GM20431 (cell line): Measurements from ENCODE around the gene CLEC12A.
"Not testable (repeated sequence)": the region's sequence is repeated elsewhere in the genome, so short reads cannot be mapped to it uniquely, and the experiment has no call there.

Source experiments
- in situ Hi-C: fragments of 300-500 bp; cut with MseI, MboI; formaldehyde crosslinking; loops from one replicate; pipeline ENCODE4 v1.15.0; 2020; ENCODE audit warnings: low sequenced_read_pairs; ENCODE audit not compliant: unreplicated experiment

The CLEC12A gene

GRCh38 chr12:9961106-9961505 is 10.1 kb upstream of the CLEC12A start:
- in situ Hi-C loops: no loop called here

GRCh38 chr12:9961901-9962300 is 9.3 kb upstream of the CLEC12A start:
- in situ Hi-C loops: no loop called here

- in situ Hi-C loops: no loop called here
Measured at GRCh38 chr12:9969673-9970072, 1.5 kb upstream of the CLEC12A start.

DNA sequence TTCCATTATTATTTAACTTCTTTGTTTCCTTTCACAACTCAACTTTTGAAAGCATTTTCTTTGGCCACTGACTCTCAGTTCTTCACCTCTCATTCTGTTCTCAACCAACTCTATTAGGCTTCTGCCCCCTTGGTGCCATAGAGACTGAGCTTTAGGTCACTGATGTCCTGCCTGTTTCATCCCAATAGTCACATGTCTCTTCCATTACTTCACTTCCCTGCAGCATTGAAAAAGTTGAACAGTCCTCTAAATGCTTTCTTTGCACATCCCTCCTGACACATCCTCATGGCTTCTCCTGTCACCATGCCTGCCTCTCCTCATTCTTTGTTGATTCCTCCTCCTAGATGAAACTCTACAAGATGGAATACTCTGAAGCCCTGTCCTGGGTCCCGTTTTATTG is 2.7 kb downstream of the CLEC12A start:
- in situ Hi-C loops: no loop called here

DNA sequence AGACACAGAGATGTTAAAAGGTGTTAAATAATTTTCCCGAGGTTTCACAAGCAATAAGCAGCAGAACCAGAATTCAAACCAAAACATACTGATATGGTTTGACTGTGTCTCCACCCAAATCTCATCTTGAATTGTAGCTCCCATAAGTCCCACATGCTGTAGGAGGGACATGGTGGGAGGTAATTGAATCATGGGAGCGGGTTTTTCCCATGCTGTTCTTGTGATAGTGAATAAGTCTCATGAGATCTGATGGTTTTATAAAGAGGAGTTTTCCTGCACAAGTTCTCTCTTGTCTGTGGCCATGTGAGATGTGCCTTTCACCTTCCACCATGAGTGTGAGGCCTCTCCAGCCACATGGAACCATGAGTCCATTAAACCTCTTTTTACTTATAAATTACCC is 3.5 kb downstream of the CLEC12A start:
- in situ Hi-C loops: not testable (repeated sequence)

GRCh38 chr12:9975614-9976013 is 4.4 kb downstream of the CLEC12A start:
- in situ Hi-C loops: no loop called here

DNA sequence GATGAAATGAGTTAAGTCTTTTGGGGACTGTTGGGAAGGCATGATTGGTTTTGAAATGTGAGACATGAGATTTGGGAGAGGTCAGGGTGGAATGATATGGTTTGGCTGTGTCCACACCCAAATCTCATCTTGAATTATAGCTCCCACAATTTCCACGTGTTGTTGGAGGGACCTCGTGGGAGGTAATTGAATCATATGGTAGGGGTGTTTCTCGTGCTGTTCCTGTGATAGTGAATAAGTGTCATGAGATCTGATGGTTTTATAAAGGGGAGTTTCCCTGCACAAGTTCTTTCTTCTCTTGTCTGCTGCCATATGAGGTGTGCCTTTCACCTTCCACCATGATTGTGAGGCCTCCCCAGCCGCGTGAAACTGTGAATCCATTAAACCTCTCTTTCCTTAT is 5.4 kb downstream of the CLEC12A start:
- in situ Hi-C loops: not testable (repeated sequence)

DNA sequence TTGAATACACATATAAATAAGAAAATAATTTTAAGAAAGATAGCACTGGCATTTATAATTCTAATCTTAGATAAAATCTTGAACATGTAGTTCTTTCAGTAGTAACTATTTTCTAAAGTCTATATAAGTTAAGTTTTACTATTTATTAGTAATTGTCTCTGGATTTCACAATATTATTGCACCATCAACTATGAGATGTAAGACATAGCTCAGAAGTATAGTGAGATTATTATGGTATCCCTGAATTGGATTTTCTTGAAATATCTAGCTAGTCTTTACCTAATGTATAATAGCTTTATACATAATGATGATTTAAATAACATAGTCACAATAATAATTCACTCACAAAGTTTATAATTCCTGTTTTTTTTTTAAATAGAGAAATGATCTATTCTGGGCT is 6.7 kb downstream of the CLEC12A start:
- in situ Hi-C loops: no loop called here

DNA sequence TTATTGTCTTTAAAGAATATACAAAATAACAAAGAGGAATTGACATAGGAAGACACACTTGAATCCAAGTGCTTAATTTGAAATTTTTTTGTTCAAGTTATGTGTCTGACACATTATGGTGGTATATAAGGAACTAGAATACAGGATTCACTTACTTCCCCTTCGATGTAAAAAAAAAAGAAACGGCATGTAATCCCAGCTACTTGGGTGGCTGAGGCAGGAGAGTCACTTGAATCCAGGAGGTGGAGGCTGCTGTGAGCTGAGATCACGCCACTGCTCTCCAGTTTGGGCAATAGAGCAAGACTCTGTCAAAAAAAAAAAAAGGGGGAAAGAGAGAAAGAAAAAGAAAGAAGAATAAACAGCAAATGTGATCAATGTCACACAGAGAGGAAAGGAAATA is 8.9 kb downstream of the CLEC12A start:
- in situ Hi-C loops: no loop called here

- in situ Hi-C loops: no loop called here
Measured at GRCh38 chr12:9991876-9992275, 20.7 kb downstream of the CLEC12A start.

DNA sequence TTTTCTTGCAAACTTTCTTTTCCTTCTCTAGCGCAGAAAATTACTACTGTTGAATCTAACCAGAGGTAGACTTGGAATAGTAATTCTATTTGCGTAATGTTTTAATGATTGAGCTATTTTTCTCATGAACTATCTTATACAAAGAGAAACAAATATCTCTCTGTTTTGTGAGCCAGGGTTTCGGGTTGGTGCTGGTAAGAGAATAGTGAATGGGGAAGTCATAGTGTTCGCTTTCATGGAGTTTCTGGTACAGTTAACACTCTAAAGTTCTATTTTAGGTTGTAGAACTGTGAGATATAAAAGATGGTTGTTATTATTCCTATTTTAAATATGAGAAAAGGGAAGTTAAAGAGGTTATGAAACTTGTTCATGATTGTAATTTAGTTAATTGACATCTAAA is 21.1 kb downstream of the CLEC12A start:
- in situ Hi-C loops: no loop called here

GRCh38 chr12:9999016-9999415 is 27.8 kb downstream of the CLEC12A start, which contains the start of gene CLEC1B:
Gene CLEC1B (minus strand): TSS chr12:9999121. CDS start chr12:9999100, 21 bp downstream.
- in situ Hi-C loops: no loop called here

GRCh38 chr12:10001171-10001776 is 30.1 kb downstream of the CLEC12A start:
- in situ Hi-C loops: no loop called here

GRCh38 chr12:10012630-10013330 is 41.6 kb downstream of the CLEC12A start:
- in situ Hi-C loops: no loop called here

- in situ Hi-C loops: no loop called here
Measured at GRCh38 chr12:10015450-10015849, 44.2 kb downstream of the CLEC12A start.

DNA sequence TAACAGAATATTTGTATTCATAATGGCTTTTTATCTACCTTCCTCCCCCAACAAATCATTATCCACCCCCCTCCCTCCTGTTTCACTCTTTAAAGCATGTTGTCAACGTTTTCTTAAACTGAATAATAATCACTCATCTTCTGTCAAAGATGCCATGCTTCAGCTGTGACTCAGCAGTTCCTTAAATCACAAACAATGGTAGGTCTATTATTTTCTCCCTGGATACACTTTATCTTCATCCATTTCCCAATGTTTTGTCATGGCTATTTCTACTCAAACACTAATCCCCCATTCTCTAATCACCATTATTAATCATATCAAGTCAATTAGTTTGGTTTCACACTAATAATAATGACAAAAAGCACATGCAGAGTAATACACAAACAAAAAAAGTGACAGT is 45.7 kb downstream of the CLEC12A start:
- in situ Hi-C loops: no loop called here

GRCh38 chr12:10018386-10018785 is 47.2 kb downstream of the CLEC12A start:
- in situ Hi-C loops: no loop called here

DNA sequence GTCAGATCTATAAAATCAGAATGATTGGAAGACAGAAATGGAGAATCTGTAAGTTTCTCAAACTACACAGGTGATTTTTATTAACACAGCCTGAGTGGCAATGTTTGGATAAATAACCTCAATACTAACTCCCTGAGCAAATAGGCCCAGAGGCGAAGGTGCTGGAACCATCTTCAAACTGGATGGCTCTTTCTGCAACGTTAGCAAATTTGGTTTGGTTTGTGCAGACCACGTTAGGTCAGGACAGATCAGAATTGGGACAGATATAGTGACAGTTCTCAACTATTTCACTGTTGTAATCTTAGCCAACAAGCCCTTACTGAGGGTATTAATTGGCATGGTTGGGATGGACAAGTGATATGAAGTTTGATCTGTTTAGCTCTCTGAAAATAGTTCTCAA is 50.1 kb downstream of the CLEC12A start:
- in situ Hi-C loops: no loop called here

- in situ Hi-C loops: no loop called here
Measured at GRCh38 chr12:10025236-10025635, 54.0 kb downstream of the CLEC12A start.

DNA sequence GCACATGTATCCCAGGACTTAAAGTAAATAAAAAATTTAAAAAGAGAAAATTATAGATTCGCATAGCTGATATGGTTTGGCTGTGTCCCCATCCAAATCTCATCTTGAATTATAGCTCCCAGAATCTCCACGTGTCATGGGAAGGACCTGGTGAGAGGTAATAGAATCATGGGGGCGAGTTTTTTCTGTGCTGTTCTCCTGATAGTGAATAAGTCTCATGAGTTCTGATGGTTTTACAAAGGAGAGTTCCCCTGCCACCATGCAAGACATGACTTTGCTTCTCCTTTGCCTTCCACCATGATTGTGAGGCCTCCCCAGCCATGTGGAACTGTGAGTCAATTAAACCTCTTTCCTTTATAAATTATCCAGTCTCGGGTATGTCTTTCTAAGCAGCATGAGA is 55.5 kb downstream of the CLEC12A start:
- in situ Hi-C loops: not testable (repeated sequence)

- in situ Hi-C loops: no loop called here
Measured at GRCh38 chr12:10027311-10027710, 56.1 kb downstream of the CLEC12A start.

- in situ Hi-C loops: no loop called here
Measured at GRCh38 chr12:10027721-10028120, 56.5 kb downstream of the CLEC12A start.
